Measurements from ENCODE around the gene PDZD8.

DNA sequence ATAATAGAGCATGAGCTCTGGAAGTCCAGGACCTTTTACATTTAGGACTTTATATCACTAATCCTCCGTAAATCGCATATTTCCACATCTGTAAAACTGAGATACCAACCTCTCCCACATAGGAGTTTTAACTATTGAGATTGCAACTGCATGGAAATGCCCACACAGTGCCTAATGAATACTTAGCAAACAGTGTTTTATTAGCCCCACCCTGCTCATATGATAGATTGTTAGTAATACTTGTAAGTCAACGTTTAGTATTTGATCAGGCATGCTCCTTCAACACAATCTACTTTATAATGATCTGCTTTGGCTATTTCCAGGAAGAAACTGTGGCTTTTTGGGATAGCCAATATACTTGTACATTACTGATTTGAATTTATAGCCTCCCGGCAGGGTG lies 8.5 kb downstream of the PDZD8 start:
- TF ChIP-seq, protein P1, sequence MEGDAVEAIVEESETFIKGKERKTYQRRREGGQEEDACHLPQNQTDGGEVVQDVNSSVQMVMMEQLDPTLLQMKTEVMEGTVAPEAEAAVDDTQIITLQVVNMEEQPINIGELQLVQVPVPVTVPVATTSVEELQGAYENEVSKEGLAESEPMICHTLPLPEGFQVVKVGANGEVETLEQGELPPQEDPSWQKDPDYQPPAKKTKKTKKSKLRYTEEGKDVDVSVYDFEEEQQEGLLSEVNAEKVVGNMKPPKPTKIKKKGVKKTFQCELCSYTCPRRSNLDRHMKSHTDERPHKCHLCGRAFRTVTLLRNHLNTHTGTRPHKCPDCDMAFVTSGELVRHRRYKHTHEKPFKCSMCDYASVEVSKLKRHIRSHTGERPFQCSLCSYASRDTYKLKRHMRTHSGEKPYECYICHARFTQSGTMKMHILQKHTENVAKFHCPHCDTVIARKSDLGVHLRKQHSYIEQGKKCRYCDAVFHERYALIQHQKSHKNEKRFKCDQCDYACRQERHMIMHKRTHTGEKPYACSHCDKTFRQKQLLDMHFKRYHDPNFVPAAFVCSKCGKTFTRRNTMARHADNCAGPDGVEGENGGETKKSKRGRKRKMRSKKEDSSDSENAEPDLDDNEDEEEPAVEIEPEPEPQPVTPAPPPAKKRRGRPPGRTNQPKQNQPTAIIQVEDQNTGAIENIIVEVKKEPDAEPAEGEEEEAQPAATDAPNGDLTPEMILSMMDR (IDR thresholded peaks at IDR 0.05), result no peak
- TF ChIP-seq POLR2A (IDR thresholded peaks at IDR 0.05; ENCODE audit: low read length) (no peak), RAD21 (conservative IDR thresholded peaks at IDR 0.05 in 1 of 2, IDR thresholded peaks at IDR 0.05 in 1 of 2) (no peak), RFX5 (IDR thresholded peaks at IDR 0.05) (no peak), EP300 (IDR thresholded peaks at IDR 0.05) (no peak), HMGXB4 (CRISPR knock-in tag; IDR thresholded peaks at IDR 0.05; ENCODE audit: borderline replicate concordance) (no peak), RARB (CRISPR knock-in tag; IDR thresholded peaks at IDR 0.05) (no peak), CEBPB (IDR thresholded peaks at IDR 0.05) (no peak), MAFK (IDR thresholded peaks at IDR 0.05; ENCODE audit: partially characterized antibody) (no peak), BHLHE40 (IDR thresholded peaks at IDR 0.05; ENCODE audit: low read depth, low read length) (no peak), CBX2 (IDR thresholded peaks at IDR 0.05; ENCODE audit: borderline replicate concordance, low read depth) (no peak), ZFP36 (IDR thresholded peaks at IDR 0.05; ENCODE audit: borderline replicate concordance, partially characterized antibody) (no peak)

Data from A549 (cell line).